GM06990 (cell line): ENCODE measurements around the gene RGS12.

Experiments used
- DNase-seq: peaks from one replicate; pipeline ENCODE4 v3.0.0-alpha.2; 2011; ENCODE audit not compliant: insufficient read length; ENCODE audit errors: extremely low read depth
- H3K27me3 ChIP-seq: replicated peaks from 2 replicates; pipeline ENCODE4 v1.6.0; 2011; ENCODE audit warnings: low read length; ENCODE audit not compliant: control insufficient read depth, insufficient read depth
- H3K36me3 ChIP-seq: 2 replicates; pipeline ENCODE4 v1.5.1; 2011; ENCODE audit warnings: low read length; ENCODE audit not compliant: control insufficient read depth, insufficient read depth
- H3K4me3 ChIP-seq: replicated peaks from 2 replicates; pipeline ENCODE4 v1.5.1; 2011; ENCODE audit warnings: low read depth, mild to moderate bottlenecking, control low read depth, low read length
- CTCF ChIP-seq: IDR thresholded peaks from 2 replicates; pipeline ENCODE4 v1.5.1; 2011; ENCODE audit warnings: low read length, control low read depth, mild to moderate bottlenecking, inconsistent platforms; ENCODE audit not compliant: insufficient read depth, poor library complexity, severe bottlenecking

The RGS12 gene

GRCh38 chr4:3292571-3293400, at the start of gene RGS12:
TSS of gene RGS12 (plus strand) at chr4:3293021. CDS start at chr4:3316171, 23,150 bp downstream.
- DNase-seq = peak; percentile 80
- Histone ChIP-seq H3K27me3 (no peaks in the 10 kb centered on the region; the same call in 1 of the 2 replicates), H3K36me3 (no peaks in the 10 kb centered on the region), H3K4me3 (peak within 1 kb of the TSS; percentile 68)
- TF ChIP-seq CTCF = no peak

- no peak for DNase-seq
- H3K4me3 ChIP-seq = no peak overlapping the region
- H3K27me3 ChIP-seq = no peaks in the 10 kb centered on the region
- H3K36me3 ChIP-seq = peaks cover 25% of the 10 kb centered on the region
- TF ChIP-seq CTCF = no peak
These were observed 49.6 kb upstream of the RGS12 start for GRCh38 chr4:3243136-3243780.

- Histone ChIP-seq H3K36me3 (peaks cover 22% of the 10 kb centered on the region), H3K4me3 (no peak overlapping the region), H3K27me3 (no peaks in the 10 kb centered on the region)
- TF ChIP-seq CTCF = no peak
- DNase-seq = no peak
These were observed 48.8 kb upstream of the RGS12 start for GRCh38 chr4:3244002-3244401.

- DNase-seq = no peak
- Histone ChIP-seq H3K36me3 (peaks cover 14% of the 10 kb centered on the region), H3K27me3 (no peaks in the 10 kb centered on the region), H3K4me3 (no peak overlapping the region)
- TF ChIP-seq CTCF = no peak
These were observed 48.1 kb upstream of the RGS12 start for GRCh38 chr4:3244747-3245146.

GRCh38 chr4:3245676-3246075, 47.1 kb upstream of the RGS12 start:
- no peak for DNase-seq
- Histone ChIP-seq H3K27me3 (no peaks in the 10 kb centered on the region), H3K36me3 (peaks cover 8% of the 10 kb centered on the region), H3K4me3 (no peak overlapping the region)
- no peak for TF ChIP-seq CTCF
